Measurements from ENCODE around the gene CLCA4.

Gene CLCA4

DNA sequence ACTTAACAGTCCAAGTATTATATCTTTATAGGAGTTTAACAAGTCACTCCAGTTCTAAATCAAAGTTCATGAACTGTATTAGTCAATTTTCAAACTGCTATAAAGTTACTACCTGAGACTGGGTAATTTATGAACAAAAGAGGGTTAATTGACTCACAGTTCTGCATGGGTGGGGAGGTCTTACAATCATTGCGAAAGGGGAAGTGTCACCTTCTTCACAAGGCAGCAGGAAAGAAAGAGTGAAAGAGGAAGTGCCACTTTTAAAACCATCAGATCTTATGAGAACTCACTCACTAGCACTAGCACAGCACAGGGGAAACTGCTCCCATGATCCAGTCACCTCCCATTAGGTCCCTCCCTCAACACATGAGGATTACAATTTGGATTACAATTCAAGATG lies 70.0 kb downstream of the CLCA4 start:
- H3K27ac Mint-ChIP-seq: no peak overlapping the region

GRCh38 chr1:86618358-86618757 lies 71.5 kb downstream of the CLCA4 start:
- no peaks in the 10 kb centered on the region for H3K27me3 Mint-ChIP-seq (ENCODE audit: low read depth)
- no peaks in the 10 kb centered on the region for H3K36me3 Mint-ChIP-seq (ENCODE audit: low read depth)
- H3K4me3 Mint-ChIP-seq: no peak overlapping the region
- no peak overlapping the region for H3K27ac Mint-ChIP-seq
- DNase-seq (ENCODE audit: low spot score): no peak
- peaks cover 4% of the 10 kb centered on the region for H3K9me3 Mint-ChIP-seq
- H3K4me1 Mint-ChIP-seq (ENCODE audit: low read depth): peaks cover 2% of the 10 kb centered on the region

More for the DNA sequence above, 70.0 kb downstream of the CLCA4 start:
- Mint-ChIP-seq H3K36me3 (ENCODE audit: low read depth) (no peaks in the 10 kb centered on the region), H3K4me3 (no peak overlapping the region), H3K27me3 (ENCODE audit: low read depth) (no peaks in the 10 kb centered on the region), H3K4me1 (ENCODE audit: low read depth) (peaks cover 2% of the 10 kb centered on the region), H3K9me3 (peaks cover 10% of the 10 kb centered on the region)
- no peak for DNase-seq (ENCODE audit: low spot score)

GRCh38 chr1:86619313-86619712 lies 72.4 kb downstream of the CLCA4 start:
- DNase-seq (ENCODE audit: low spot score): no peak
- H3K27me3 Mint-ChIP-seq (ENCODE audit: low read depth): no peaks in the 10 kb centered on the region
- H3K4me3 Mint-ChIP-seq: no peak overlapping the region
- H3K9me3 Mint-ChIP-seq: peaks cover 2% of the 10 kb centered on the region
- H3K4me1 Mint-ChIP-seq (ENCODE audit: low read depth): peaks cover 2% of the 10 kb centered on the region
- no peak overlapping the region for H3K27ac Mint-ChIP-seq
- no peaks in the 10 kb centered on the region for H3K36me3 Mint-ChIP-seq (ENCODE audit: low read depth)

DNA sequence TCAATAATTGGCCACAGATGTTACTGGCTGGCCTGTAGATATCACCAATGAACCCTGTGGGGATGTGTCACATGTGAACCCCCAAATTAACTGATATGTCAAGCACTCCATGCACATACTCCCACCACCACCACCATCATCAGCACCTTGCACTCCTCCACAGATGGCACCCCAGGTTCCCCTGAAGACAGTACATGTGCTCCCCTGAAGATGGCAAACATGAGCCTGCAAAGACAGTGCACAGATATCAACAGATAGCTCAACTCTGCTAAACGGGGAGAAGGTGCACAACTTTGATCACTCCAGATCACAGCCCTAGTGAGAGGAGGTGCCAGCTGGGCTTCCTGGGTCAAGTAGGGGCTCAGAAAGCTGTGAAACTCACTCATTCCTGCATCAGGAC lies 74.4 kb downstream of the CLCA4 start:
- Mint-ChIP-seq H3K9me3 (peaks cover 3% of the 10 kb centered on the region), H3K4me1 (ENCODE audit: low read depth) (peaks cover 2% of the 10 kb centered on the region), H3K27me3 (ENCODE audit: low read depth) (no peaks in the 10 kb centered on the region), H3K4me3 (no peak overlapping the region), H3K36me3 (ENCODE audit: low read depth) (no peaks in the 10 kb centered on the region), H3K27ac (no peak overlapping the region)
- DNase-seq (ENCODE audit: low spot score): no peak

Data from T-helper 2 cell treated with Interferon-gamma antibody and Interleukin-4, amounts not matched to agents 5 μg/mL and 100 μg/mL, for 36 hours (primary cell).